H9 (cell line): ENCODE measurements around the gene VEGFB. TPM values are rescaled to one million over a fixed set of nuclear protein-coding genes. Genes with fewer than 3 reads are reported as not detected.

ENCODE experiments used
- DNase-seq: peaks from one replicate; pipeline ENCODE4 v3.0.0-alpha.2; 2017
- H2AFZ ChIP-seq: one replicate; pipeline ENCODE4 v1.6.1; 2013; ENCODE audit warnings: mild to moderate bottlenecking, low read length, control low read depth, moderate library complexity
- H2AK5ac ChIP-seq: 2 replicates; pipeline ENCODE4 v1.6.1; 2013; ENCODE audit warnings: low read length, control low read depth, mixed read lengths; ENCODE audit not compliant: insufficient read length
- H2BK120ac ChIP-seq: one replicate; pipeline ENCODE4 v1.6.1; 2013; ENCODE audit warnings: low read depth, mild to moderate bottlenecking, low read length, control low read depth, inconsistent platforms; ENCODE audit not compliant: poor library complexity, severe bottlenecking
- H2BK12ac ChIP-seq: 2 replicates; pipeline ENCODE4 v1.6.1; 2013; ENCODE audit warnings: low read length, control low read depth, mixed read lengths, low read depth; ENCODE audit not compliant: insufficient read length
- H2BK15ac ChIP-seq: 2 replicates; pipeline ENCODE4 v1.6.1; 2013; ENCODE audit warnings: low read depth, low read length, control low read depth
- H2BK20ac ChIP-seq: one replicate; pipeline ENCODE4 v1.6.1; 2013; ENCODE audit warnings: low read depth, mild to moderate bottlenecking, low read length, control low read depth, inconsistent platforms; ENCODE audit not compliant: poor library complexity, severe bottlenecking
- H2BK5ac ChIP-seq: 2 replicates; pipeline ENCODE4 v1.6.1; 2013; ENCODE audit warnings: low read length, control low read depth, mixed read lengths; ENCODE audit not compliant: insufficient read length
- H3K14ac ChIP-seq: 2 replicates; pipeline ENCODE4 v1.6.1; 2013; ENCODE audit warnings: low read length, control low read depth; ENCODE audit not compliant: insufficient read depth
- H3K18ac ChIP-seq: 2 replicates; pipeline ENCODE4 v1.6.1; 2013; ENCODE audit warnings: low read depth, mild to moderate bottlenecking, mixed read lengths, low read length, control low read depth; ENCODE audit not compliant: insufficient read length
- H3K23ac ChIP-seq: 2 replicates; pipeline ENCODE4 v1.6.1; 2013; ENCODE audit warnings: low read length, control low read depth, mixed read lengths, low read depth; ENCODE audit not compliant: insufficient read length
- H3K23me2 ChIP-seq: 2 replicates; pipeline ENCODE4 v1.6.1; 2013; ENCODE audit warnings: low read depth, mild to moderate bottlenecking, mixed read lengths, low read length, control low read depth; ENCODE audit not compliant: insufficient read length, poor library complexity, severe bottlenecking
- H3K27ac ChIP-seq: 2 replicates; pipeline ENCODE4 v1.5.1; 2013; ENCODE audit warnings: low read length, control low read depth, mixed read lengths, low read depth; ENCODE audit not compliant: insufficient read length
- H3K27me3 ChIP-seq: 2 replicates; pipeline ENCODE4 v1.6.1; 2013; ENCODE audit warnings: low read length, control low read depth, inconsistent platforms; ENCODE audit not compliant: insufficient read depth
- H3K4ac ChIP-seq: 2 replicates; pipeline ENCODE4 v1.6.1; 2013; ENCODE audit warnings: low read depth, mild to moderate bottlenecking, control low read depth, inconsistent platforms, low read length, moderate library complexity
- H3K4me1 ChIP-seq: 2 replicates; pipeline ENCODE4 v1.6.1; 2013; ENCODE audit warnings: low read length, control low read depth, inconsistent platforms; ENCODE audit not compliant: insufficient read depth
- H3K4me2 ChIP-seq: 2 replicates; pipeline ENCODE4 v1.6.1; 2013; ENCODE audit warnings: low read length, control low read depth, mixed read lengths; ENCODE audit not compliant: insufficient read length, insufficient read depth
- H3K56ac ChIP-seq: 2 replicates; pipeline ENCODE4 v1.6.1; 2013; ENCODE audit warnings: low read depth, mild to moderate bottlenecking, mixed read lengths, low read length, control low read depth; ENCODE audit not compliant: insufficient read length
- H3K79me1 ChIP-seq: 2 replicates; pipeline ENCODE4 v1.6.1; 2013; ENCODE audit warnings: low read depth, mild to moderate bottlenecking, moderate library complexity, low read length, control low read depth, inconsistent platforms; ENCODE audit not compliant: insufficient read depth, poor library complexity, severe bottlenecking
- H3K79me2 ChIP-seq: 2 replicates; pipeline ENCODE4 v1.6.1; 2013; ENCODE audit warnings: low read length, control low read depth, inconsistent platforms; ENCODE audit not compliant: insufficient read depth
- H3K9ac ChIP-seq: 2 replicates; pipeline ENCODE4 v1.6.1; 2013; ENCODE audit warnings: low read length, control low read depth, mixed read lengths; ENCODE audit not compliant: insufficient read length; ENCODE audit errors: extremely low read depth
- H3K9me3 ChIP-seq: one replicate; pipeline ENCODE4 v1.6.1; 2013; ENCODE audit warnings: low read depth, low read length, inconsistent platforms; ENCODE audit not compliant: control insufficient read depth
- H3T11ph ChIP-seq: one replicate; pipeline ENCODE4 v1.6.1; 2013; ENCODE audit warnings: mild to moderate bottlenecking, low read length, control low read depth, inconsistent platforms
- H4K20me1 ChIP-seq: one replicate; pipeline ENCODE4 v1.6.1; 2013; ENCODE audit not compliant: control insufficient read depth, insufficient read length, insufficient read depth
- H4K5ac ChIP-seq: 2 replicates; pipeline ENCODE4 v1.6.1; 2013; ENCODE audit warnings: low read depth, mild to moderate bottlenecking, mixed read lengths, low read length, control low read depth; ENCODE audit not compliant: insufficient read length
- H4K8ac ChIP-seq: replicated peaks from 2 replicates; pipeline ENCODE4 v1.6.1; 2013; ENCODE audit warnings: low read length, control low read depth, mixed read lengths, low read depth; ENCODE audit not compliant: insufficient read length
- H4K91ac ChIP-seq: 2 replicates; pipeline ENCODE4 v1.6.1; 2013; ENCODE audit warnings: low read depth, mild to moderate bottlenecking, moderate library complexity, mixed read lengths, low read length, control low read depth; ENCODE audit not compliant: insufficient read length
- H3K27ac Mint-ChIP-seq, 3 experiments: 2 replicates in 2 of 3; 3 replicates in 1 of 3; pipeline ENCODE4 v1.8.0; 2020 to 2021; ENCODE audit warnings: mixed read lengths in 3 of 3, mild to moderate bottlenecking in 1 of 3, moderate library complexity in 1 of 3
- H3K27me3 Mint-ChIP-seq: 2 replicates; pipeline ENCODE4 v1.8.0; 2021; ENCODE audit warnings: low read depth, mild to moderate bottlenecking, moderate library complexity, mixed read lengths
- H3K36me3 Mint-ChIP-seq, 3 experiments: 2 replicates in 2 of 3; 3 replicates in 1 of 3; pipeline ENCODE4 v1.8.0; 2020 to 2021; ENCODE audit warnings: low read depth in 3 of 3, mixed read lengths in 3 of 3; ENCODE audit not compliant: insufficient read depth in 1 of 3
- H3K4me1 Mint-ChIP-seq, 2 experiments: 2 replicates each; pipeline ENCODE4 v1.8.0; 2020; ENCODE audit warnings: mixed read lengths in 2 of 2
- H3K4me3 Mint-ChIP-seq, 2 experiments: 2 replicates in 1 of 2; 3 replicates in 1 of 2; pipeline ENCODE4 v1.8.0; 2020 to 2021; ENCODE audit warnings: mild to moderate bottlenecking in 2 of 2, mixed read lengths in 2 of 2, moderate library complexity in 1 of 2
- H3K9me3 Mint-ChIP-seq, 2 experiments: 2 replicates in 1 of 2; 3 replicates in 1 of 2; pipeline ENCODE4 v1.8.0; 2020; ENCODE audit warnings: mild to moderate bottlenecking in 2 of 2, mixed read lengths in 2 of 2, moderate library complexity in 1 of 2
- CTCF ChIP-seq: fragments of 200-600 bp; sonication (generic); conservative IDR thresholded peaks from 3 replicates; pipeline ENCODE4 v1.8.0; 2021; ENCODE audit warnings: antibody characterized with exemption, mild to moderate bottlenecking
- WGBS: extraction: QIAGEN DNeasy Blood & Tissue Kit; methylation state at CpG from one replicate; pipeline ENCODE4 v1.1.7; 2013; ENCODE audit warnings: missing lambda C conversion rate, low lambda C conversion rate, mixed read lengths; ENCODE audit not compliant: insufficient read length; ENCODE audit errors: extremely low coverage; 5-methylcytosine and 5-hydroxymethylcytosine counted together
- total RNA-seq: library from RNA; stranded (reverse); gene quantifications from 2 replicates; pipeline ENCODE4 v1.2.1, GENCODE V29; 2021

VEGFB gene
- total RNA-seq, 1 experiment from 2014 or later = 57.7 TPM

GRCh38 chr11:64262271-64263002, 28.1 kb downstream of the VEGFB start:
- H3K4me3 Mint-ChIP-seq = no peak overlapping the region; a peak in 1 of 5 replicates

More at GRCh38 chr11:64262271-64263002, 28.1 kb downstream of the VEGFB start:
- Histone ChIP-seq H3K79me1 (no peaks in the 10 kb centered on the region), H3K4me1 (no peaks in the 10 kb centered on the region), H2BK20ac (no peak overlapping the region), H3K9ac (no peak overlapping the region), H3K23me2 (no peaks in the 10 kb centered on the region), H2AFZ (no peak overlapping the region), H4K20me1 (no peaks in the 10 kb centered on the region), H3K4ac (no peak overlapping the region), H2BK12ac (no peak overlapping the region), H3K18ac (no peak overlapping the region), H3T11ph (no peak overlapping the region), H2BK120ac (no peak overlapping the region), H3K23ac (no peak overlapping the region), H3K27me3 (no peaks in the 10 kb centered on the region), H3K27ac (no peak overlapping the region), H2BK15ac (no peak overlapping the region), H3K79me2 (no peaks in the 10 kb centered on the region), H2AK5ac (no peak overlapping the region), H3K9me3 (no peaks in the 10 kb centered on the region), H3K4me2 (no peak overlapping the region), H4K8ac (no peak overlapping the region), H2BK5ac (no peak overlapping the region), H4K91ac (no peak overlapping the region), H3K14ac (no peak overlapping the region), H3K56ac (no peak overlapping the region), H4K5ac (no peak overlapping the region)
- no peaks in the 10 kb centered on the region for H3K27me3 Mint-ChIP-seq
- no peak for DNase-seq
- H3K36me3 Mint-ChIP-seq = peaks cover 49 to 85% (median 67%) of the 10 kb centered on the region in 3 experiments
- WGBS = no CpG with 5 or more reads among the region's 42 CpGs
- no peaks in the 10 kb centered on the region for H3K9me3 Mint-ChIP-seq
- H3K27ac Mint-ChIP-seq = 0 out of 7 replicates have a peak overlapping the region, but pooled peaks of 1 of the 3 experiments have one; percentile 31
- no peak for TF ChIP-seq CTCF
- peaks cover 0 to 8% of the 10 kb centered on the region in 2 experiments; a peak in 3 of 4 replicates for H3K4me1 Mint-ChIP-seq
